Cardiac ventricle fibroblast (primary cell): ENCODE data around the gene GJC2. TPM values are rescaled to one million over a fixed set of nuclear protein-coding genes. Genes with fewer than 3 reads are reported as not detected.

Experiments used
- total RNA-seq: library from RNA; depleted of rRNA; stranded (reverse); fragments of >200 nt; gene quantifications from 2 replicates; pipeline ENCODE4 v1.2.3, GENCODE V29; 2015

Gene GJC2
- 0.37 and 0.49 TPM in 2 replicates for total RNA-seq

DNA sequence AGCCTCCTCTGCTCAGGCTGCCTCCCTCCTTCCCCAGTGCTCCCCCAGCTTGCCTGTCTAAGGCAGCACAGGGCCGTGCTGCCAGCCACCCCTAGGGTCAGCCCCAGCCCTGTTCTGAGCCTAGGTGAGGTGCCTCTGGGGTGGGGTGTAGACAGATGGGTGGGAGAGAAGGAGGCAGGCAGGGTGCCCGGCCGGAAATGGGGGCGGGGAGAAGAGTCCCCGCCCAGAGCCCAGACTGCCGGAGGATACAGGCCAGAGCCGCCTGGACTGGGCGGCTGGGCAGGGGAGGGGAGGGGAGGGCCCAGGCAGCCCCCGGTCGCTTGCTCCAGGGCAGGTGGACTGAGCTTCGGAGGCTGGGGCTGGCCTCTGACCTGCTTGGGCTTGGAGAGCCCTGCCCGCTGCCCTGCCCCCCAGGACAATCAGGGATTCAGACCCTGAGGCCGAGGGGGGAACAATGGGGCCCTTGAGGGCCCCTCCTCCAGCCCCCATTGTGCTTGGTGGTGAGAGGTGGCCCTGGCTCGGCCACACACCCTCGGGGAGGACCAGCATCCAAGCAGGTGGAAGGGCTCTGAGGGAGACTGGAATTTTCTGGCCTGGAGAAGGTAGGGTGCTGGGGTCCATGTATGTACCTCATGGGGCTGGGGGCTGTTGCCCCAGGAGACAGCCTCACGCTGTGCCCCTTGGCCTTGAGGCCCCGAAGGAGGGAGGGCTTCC, at the start of gene GJC2:
GJC2 (plus strand) TSS at position 525 of the 714 bp plus-strand sequence. CDS start 7,829 bp downstream, outside the sequence.

DNA sequence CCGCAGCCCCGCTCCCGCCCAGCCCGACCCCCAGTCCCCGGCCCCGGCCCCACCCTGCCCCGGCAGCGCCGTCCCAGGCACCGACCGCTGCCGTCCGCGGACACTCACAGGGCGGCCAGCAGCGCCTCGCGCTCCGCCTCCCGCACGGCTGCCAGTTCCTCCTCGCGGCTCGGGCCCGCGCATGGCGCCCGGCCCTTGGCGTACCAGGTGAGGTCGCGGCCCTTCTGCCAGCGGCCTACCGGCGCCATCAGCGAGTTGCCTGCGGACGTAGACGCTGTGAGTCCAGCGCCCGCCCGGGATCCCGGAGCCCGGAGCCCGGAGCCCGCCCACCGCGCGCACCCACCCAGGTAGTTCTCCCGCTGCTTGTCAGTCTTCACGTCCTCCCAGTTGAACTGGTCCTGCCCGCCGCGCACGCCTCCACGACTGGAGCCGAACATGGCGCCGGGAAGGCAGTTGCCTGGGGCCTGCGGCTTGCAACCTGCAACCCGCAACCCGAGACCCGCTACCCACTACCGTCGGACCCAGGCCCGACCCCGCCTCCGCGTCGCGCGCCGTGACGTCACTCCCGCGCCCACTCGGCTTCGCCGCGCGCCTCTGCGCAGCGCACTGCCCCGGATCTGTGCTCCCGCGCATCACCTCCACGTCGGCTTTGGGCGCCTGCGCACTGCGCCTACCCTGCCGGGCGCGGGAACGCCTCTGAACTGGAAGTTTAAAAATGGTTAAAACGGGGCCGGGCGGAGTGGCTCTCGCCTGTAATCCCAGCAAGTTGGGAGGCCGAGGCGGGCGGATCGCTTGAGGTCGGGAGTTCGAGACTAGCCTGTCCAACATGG, 46.7 kb upstream of the GJC2 start, which contains the start of gene C1orf35:
C1orf35 (minus strand) TSS at position 535 of the 830 bp plus-strand sequence; CDS start at position 437, 98 bp downstream.

DNA sequence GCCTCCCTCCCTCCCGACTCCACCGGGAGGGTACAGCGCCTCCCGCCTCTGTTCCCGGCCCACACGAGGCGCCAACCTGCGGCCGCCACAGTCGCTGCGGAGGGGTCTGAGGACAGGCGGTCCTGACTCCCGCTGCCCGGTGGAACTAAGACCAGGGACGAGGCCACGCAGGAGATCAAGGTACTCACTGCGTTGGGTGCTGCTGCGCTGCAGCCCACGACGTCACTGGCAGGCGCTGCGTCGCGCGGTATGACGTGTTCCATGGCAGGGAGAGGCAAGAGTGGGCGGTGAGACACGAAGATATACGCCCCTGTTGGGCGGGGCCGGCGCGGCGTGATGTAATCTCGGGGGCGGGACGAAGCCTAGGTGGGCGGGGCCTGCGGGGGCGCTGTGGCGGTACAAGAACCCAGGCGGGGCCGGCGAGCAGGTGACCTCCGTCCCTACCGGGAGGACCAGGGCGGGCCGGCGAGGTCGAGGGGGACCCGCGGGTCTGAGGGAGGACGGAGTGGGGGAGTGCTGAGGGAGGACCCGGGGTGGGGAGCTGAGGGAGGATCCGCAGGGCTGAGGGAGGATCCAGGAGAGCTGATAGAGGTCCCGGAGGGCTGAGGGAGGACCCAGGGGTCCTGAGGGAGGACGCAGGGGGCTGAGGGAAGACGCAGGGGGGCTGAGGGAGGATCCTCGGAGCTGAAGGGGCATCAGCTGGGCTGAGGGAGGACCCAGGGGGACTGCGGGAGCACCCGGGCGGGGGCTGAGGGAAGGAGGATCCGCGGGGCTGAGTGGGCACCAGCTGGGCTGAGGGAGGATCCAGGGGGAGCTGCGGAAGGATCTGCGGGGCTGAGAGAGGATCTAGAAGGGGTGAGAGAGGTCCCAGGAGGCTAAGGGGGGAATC, 40.4 kb upstream of the GJC2 start, which contains the start of gene MRPL55:
MRPL55 (minus strand) TSS at position 227 of the 889 bp plus-strand sequence. CDS start 1,039 bp downstream, outside the sequence.

DNA sequence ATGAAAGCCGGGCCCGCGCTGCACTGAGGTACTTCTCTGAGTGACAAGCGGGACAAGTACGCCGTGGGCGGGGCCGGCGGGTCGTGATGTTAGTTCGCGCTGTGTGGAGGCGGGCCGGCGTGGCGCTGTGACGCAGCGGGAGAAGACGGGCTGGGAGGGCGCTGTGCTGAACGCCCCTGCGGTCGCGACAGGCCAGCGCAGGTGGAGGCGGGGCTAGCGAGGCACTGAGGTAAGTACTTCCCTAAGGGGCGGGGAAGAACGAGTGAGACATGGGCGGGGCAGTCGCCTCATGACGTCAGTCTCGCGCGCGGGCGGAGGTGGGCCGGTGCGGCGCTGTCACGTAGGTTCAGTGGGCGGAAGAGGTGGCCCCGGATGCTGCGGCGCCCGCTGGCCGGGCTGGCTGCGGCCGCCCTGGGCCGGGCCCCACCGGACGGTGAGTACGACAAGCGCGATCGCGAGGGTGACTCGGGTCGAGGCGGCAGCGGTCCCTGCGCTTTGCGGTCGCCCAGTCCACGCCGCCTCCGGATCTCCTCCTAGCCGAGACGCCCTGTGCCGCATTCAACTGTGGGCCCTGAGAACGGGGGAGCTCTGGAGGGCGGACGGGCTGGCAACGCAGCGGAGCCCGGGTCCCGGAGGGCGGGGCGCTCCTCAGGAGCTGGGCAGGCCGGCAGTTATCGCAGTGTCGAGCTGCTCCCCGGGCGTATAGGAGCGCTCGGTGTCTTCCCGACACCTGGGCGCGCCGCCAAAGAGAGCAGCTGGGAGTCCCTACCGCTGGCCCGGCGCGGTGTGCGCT, 9.6 kb upstream of the GJC2 start, which contains the start of gene GUK1:
GUK1 (plus strand) TSS at position 349 of the 793 bp plus-strand sequence; CDS start at position 373, 24 bp downstream.

DNA sequence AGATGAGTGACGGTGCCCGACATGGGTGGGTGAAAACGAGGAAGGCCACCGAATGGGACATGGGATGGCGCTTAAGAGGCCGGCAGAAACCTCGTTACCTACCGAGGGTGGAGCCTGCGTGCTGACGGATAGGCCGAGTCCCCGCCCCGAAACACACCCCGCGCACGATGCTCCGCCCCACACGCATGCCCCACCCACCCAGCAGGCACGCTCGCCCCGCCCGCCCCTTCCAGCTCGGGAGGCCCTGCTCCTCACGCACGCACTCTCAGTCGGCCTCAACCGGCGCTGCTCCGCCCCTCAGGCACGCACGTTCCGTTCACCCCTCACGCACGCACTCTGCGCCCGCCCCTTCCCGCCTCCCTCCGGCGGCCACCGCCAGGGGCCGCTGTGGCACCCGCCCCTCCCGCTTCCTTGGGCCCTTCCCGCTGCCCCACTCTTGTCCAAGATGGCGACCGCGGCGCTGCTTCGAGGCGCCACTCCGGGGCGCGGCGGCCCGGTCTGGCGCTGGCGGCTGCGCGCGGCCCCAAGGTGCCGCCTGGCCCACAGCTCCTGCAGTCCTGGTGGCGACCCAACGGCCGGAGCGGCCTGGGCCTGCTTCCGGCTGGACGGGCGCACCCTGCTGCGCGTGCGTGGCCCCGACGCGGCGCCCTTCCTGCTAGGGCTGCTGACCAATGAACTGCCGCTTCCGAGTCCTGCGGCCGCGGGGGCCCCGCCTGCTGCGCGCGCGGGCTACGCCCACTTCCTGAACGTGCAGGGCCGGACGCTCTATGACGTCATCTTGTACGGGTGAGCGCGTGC, 15.8 kb downstream of the GJC2 start, which contains the start of gene IBA57:
IBA57 (plus strand) TSS at position 433 of the 798 bp plus-strand sequence; CDS start at position 446, 13 bp downstream.

DNA sequence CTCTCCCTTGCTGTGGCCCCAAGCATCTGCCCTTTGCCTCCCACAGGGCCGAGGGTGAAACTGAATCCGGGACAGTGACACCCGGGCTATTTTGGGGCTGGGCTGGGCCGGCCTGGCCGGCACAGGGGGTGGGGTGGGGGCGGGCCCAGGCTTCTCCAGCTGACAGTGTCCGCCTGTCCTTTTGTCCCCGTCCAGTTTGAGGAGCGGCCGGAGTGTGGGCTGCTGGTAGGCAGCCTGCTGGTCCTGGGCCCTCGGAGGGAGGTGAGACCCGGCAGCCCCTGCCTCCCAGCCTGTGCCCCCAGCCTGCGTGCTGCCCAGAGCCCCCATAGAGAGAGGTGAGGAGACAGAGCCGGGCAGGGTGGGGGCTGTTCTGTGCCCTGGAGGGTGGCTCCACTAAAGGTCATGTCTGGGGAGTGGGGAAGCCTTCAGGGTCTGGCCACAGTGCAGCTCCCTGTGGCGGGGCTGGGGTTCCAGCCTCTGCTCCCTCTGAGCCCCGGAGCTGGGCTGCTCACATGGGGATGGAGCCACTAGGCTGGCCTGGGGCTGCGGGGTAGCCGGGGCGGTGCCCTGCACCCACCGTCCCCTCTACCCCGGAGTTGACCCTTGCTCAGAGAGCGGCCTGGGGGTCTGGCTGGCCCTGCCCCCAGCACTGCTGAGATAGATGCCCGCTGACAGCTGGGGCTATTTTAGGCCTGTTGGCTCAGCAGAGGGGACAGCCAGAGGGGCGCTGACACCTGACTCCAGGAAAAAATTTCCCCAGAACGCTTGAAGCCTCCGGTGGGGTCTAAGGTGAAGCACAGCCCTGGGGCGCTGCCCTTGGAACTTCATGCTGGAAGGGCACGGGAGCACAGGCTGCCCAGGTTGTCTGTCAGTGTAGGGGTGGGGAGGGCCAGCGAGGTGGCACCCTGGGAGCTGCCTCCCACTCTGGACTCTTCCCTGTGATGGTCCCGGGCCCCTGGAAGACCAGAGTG, 58.4 kb downstream of the GJC2 start, which contains the start of gene OBSCN:
OBSCN (plus strand) TSS at position 194 of the 971 bp plus-strand sequence. CDS start 3,740 bp downstream, outside the sequence.

Other genes starting within 250 kb of the GJC2 start
- gene WNT9A, start 202.0 kb upstream of the GJC2 start, total RNA-seq = 0.12 TPM in 1 of 2 replicates, not detected in the other
- gene WNT3A, start 142.9 kb upstream of the GJC2 start, total RNA-seq = not detected in 2 replicates
- 270 and 296 TPM in 2 replicates for gene ARF1, start 67.2 kb upstream of the GJC2 start, total RNA-seq
- gene C1orf35, start 46.6 kb upstream of the GJC2 start, total RNA-seq = 10.4 and 13.4 TPM in 2 replicates
- 60.0 and 69.2 TPM in 2 replicates for gene MRPL55, start 40.6 kb upstream of the GJC2 start, total RNA-seq
- 263 and 302 TPM in 2 replicates for gene GUK1, start 9.7 kb upstream of the GJC2 start, total RNA-seq
- gene IBA57, start 15.9 kb downstream of the GJC2 start, total RNA-seq = 3.2 and 6.6 TPM in 2 replicates
- gene OBSCN, start 58.1 kb downstream of the GJC2 start, total RNA-seq = 4.8 and 6.0 TPM in 2 replicates